IMR-90 (cell line): Measurements from ENCODE around the gene KATNB1. TPM values are rescaled to one million over a fixed set of nuclear protein-coding genes. Genes with fewer than 3 reads are reported as not detected.

Experiments
- ATAC-seq: fragments of 200-7000 bp; cut with Tn5 transposase; 2 replicates; pipeline ENCODE4 v1.9.1; 2020; ENCODE audit warnings: low read depth, mild to moderate bottlenecking, moderate library complexity
- BruUV-seq: library from RNA; stranded (reverse); fragments of 400-500 nt; replicated peaks from 2 replicates; lab custom pipeline; 2021; lab: Mats Ljungman, UMichigan
- CTCF ChIA-PET: fragments of 300-600 bp; formaldehyde crosslinking; extraction: SDS; loops from one replicate; lab custom pipeline; 2021; ENCODE audit warnings: antibody characterized with exemption; lab: Yijun Ruan, JAX
- POLR2A ChIA-PET: fragments of 300-600 bp; sonication (Branson Sonifier 250); formaldehyde crosslinking; loops from one replicate; lab custom pipeline; 2022; ENCODE audit warnings: antibody characterized with exemption; ENCODE audit not compliant: unreplicated experiment; lab: Charles Lee
- DNase-seq: peaks from one replicate; pipeline ENCODE4 v3.0.0; 2013
- H2AFZ ChIP-seq: replicated peaks from 2 replicates; pipeline ENCODE3; 2013; ENCODE audit warnings: low read length, mild to moderate bottlenecking; ENCODE audit not compliant: poor library complexity
- H2AK5ac ChIP-seq: 2 replicates; pipeline ENCODE4 v1.6.1; 2013; ENCODE audit warnings: low read depth, low read length, inconsistent platforms
- H2AK9ac ChIP-seq: replicated peaks from 2 replicates; pipeline ENCODE3; 2013; ENCODE audit warnings: mild to moderate bottlenecking, low read depth, low read length, moderate library complexity; ENCODE audit not compliant: poor library complexity
- H2BK120ac ChIP-seq: 2 replicates; pipeline ENCODE4 v1.6.1; 2013; ENCODE audit warnings: low read depth, low read length, inconsistent platforms
- H2BK15ac ChIP-seq: 3 replicates; pipeline ENCODE4 v1.6.1; 2013; ENCODE audit warnings: low read depth, low read length, inconsistent platforms
- H2BK20ac ChIP-seq: 2 replicates; pipeline ENCODE4 v1.6.1; 2013; ENCODE audit warnings: low read depth, mild to moderate bottlenecking, inconsistent platforms, low read length, moderate library complexity
- H2BK5ac ChIP-seq: 2 replicates; pipeline ENCODE4 v1.6.1; 2013; ENCODE audit warnings: mild to moderate bottlenecking, low read depth, low read length, inconsistent platforms; ENCODE audit not compliant: poor library complexity, severe bottlenecking
- H3K14ac ChIP-seq: replicated peaks from 2 replicates; pipeline ENCODE4 v1.6.1; 2013; ENCODE audit warnings: low read depth, low read length, inconsistent platforms
- H3K18ac ChIP-seq: 2 replicates; pipeline ENCODE4 v1.6.1; 2013; ENCODE audit warnings: low read depth, low read length, control low read depth
- H3K23ac ChIP-seq: 2 replicates; pipeline ENCODE4 v1.6.1; 2013; ENCODE audit warnings: low read depth, low read length, inconsistent platforms
- H3K27ac ChIP-seq: 2 replicates; pipeline ENCODE4 v1.5.1; 2013; ENCODE audit warnings: mild to moderate bottlenecking, control low read depth, low read length; ENCODE audit not compliant: insufficient read depth
- H3K27me3 ChIP-seq: 2 replicates; pipeline ENCODE4 v1.6.1; 2013; ENCODE audit warnings: low read length; ENCODE audit not compliant: control insufficient read depth, insufficient read depth
- H3K36me3 ChIP-seq: 2 replicates; pipeline ENCODE4 v1.6.1; 2013; ENCODE audit warnings: low read length, mixed read lengths; ENCODE audit not compliant: control insufficient read depth, insufficient read depth
- H3K4ac ChIP-seq: 2 replicates; pipeline ENCODE4 v1.6.1; 2013; ENCODE audit warnings: low read depth, low read length, inconsistent platforms
- H3K4me1 ChIP-seq: 2 replicates; pipeline ENCODE4 v1.6.1; 2013; ENCODE audit warnings: low read length, mixed read lengths; ENCODE audit not compliant: control insufficient read depth, insufficient read depth
- H3K4me2 ChIP-seq: 2 replicates; pipeline ENCODE4 v1.6.1; 2013; ENCODE audit warnings: low read depth, mild to moderate bottlenecking, control low read depth, low read length, moderate library complexity
- H3K4me3 ChIP-seq: 2 replicates; pipeline ENCODE4 v1.5.1; 2013; ENCODE audit warnings: low read depth, mild to moderate bottlenecking, control low read depth, low read length, moderate library complexity; ENCODE audit not compliant: insufficient read depth
- H3K56ac ChIP-seq: 2 replicates; pipeline ENCODE4 v1.6.1; 2013; ENCODE audit warnings: low read length, inconsistent platforms; ENCODE audit not compliant: insufficient read depth; ENCODE audit errors: extremely low read depth
- H3K79me1 ChIP-seq, 2 experiments: 2 replicates each; pipeline ENCODE4 v1.6.1; 2013; ENCODE audit warnings: low read length in 2 of 2, inconsistent platforms in 1 of 2, low read depth in 1 of 2
- H3K9ac ChIP-seq: 2 replicates; pipeline ENCODE4 v1.6.1; 2013; ENCODE audit warnings: low read depth, low read length, control low read depth
- H3K9me1 ChIP-seq: 2 replicates; pipeline ENCODE4 v1.6.1; 2013; ENCODE audit warnings: low read length, inconsistent platforms; ENCODE audit not compliant: insufficient read depth
- H3K9me3 ChIP-seq: 2 replicates; pipeline ENCODE4 v1.6.1; 2013; ENCODE audit warnings: low read length; ENCODE audit not compliant: control insufficient read depth, insufficient read depth
- H4K20me1 ChIP-seq: 2 replicates; pipeline ENCODE4 v1.6.1; 2013; ENCODE audit warnings: low read length, inconsistent platforms; ENCODE audit not compliant: insufficient read depth
- H4K5ac ChIP-seq: 2 replicates; pipeline ENCODE4 v1.6.1; 2013; ENCODE audit warnings: mild to moderate bottlenecking, low read depth, low read length, control low read depth
- H4K8ac ChIP-seq, 2 experiments: 2 replicates each; pipeline ENCODE4 v1.6.1; 2013; ENCODE audit warnings: low read depth in 2 of 2, low read length in 2 of 2, control low read depth in 1 of 2, inconsistent platforms in 1 of 2
- H4K91ac ChIP-seq: 2 replicates; pipeline ENCODE4 v1.6.1; 2013; ENCODE audit warnings: low read depth, low read length, inconsistent platforms; ENCODE audit not compliant: insufficient read depth
- BHLHE40 ChIP-seq: fragments of 150-350 bp; IDR thresholded peaks from 2 replicates; pipeline ENCODE4 v1.6.1; 2016; ENCODE audit warnings: mild to moderate bottlenecking, low read depth, low read length
- CEBPB ChIP-seq: IDR thresholded peaks from 2 replicates; pipeline ENCODE4 v1.6.1; 2012; ENCODE audit warnings: low read depth, low read length, improper control_type of control experiment
- CHD1 ChIP-seq: IDR thresholded peaks from 2 replicates; pipeline ENCODE4 v1.6.1; 2012; ENCODE audit warnings: low read depth, low read length, improper control_type of control experiment
- FOS ChIP-seq: fragments of 150-350 bp; IDR thresholded peaks from 2 replicates; pipeline ENCODE4 v1.6.1; 2016; ENCODE audit warnings: low read depth, low read length
- MAFK ChIP-seq: IDR thresholded peaks from 2 replicates; pipeline ENCODE4 v1.6.1; 2012; ENCODE audit warnings: low read depth, low read length, improper control_type of control experiment
- MAZ ChIP-seq: IDR thresholded peaks from 2 replicates; pipeline ENCODE4 v1.6.1; 2012; ENCODE audit warnings: low read depth, mild to moderate bottlenecking, low read length, improper control_type of control experiment, moderate library complexity, borderline replicate concordance
- MXI1 ChIP-seq: IDR thresholded peaks from 2 replicates; pipeline ENCODE4 v1.6.1; 2012; ENCODE audit warnings: low read depth, mild to moderate bottlenecking, low read length, moderate library complexity, borderline replicate concordance
- NFE2L2 ChIP-seq: fragments of 150-350 bp; IDR thresholded peaks from 2 replicates; pipeline ENCODE4 v1.6.1; 2016; ENCODE audit warnings: low read depth, mild to moderate bottlenecking, low read length
- POLR2A ChIP-seq: IDR thresholded peaks from 2 replicates; pipeline ENCODE4 v1.6.1; 2012; ENCODE audit warnings: mild to moderate bottlenecking, low read depth, low read length
- RCOR1 ChIP-seq: IDR thresholded peaks from 2 replicates; pipeline ENCODE4 v1.6.1; 2012; ENCODE audit warnings: mild to moderate bottlenecking, low read length, improper control_type of control experiment; ENCODE audit not compliant: insufficient replicate concordance
- RFX5 ChIP-seq: IDR thresholded peaks from 2 replicates; pipeline ENCODE4 v1.8.0; 2012; ENCODE audit warnings: low read depth, mild to moderate bottlenecking, low read length, moderate library complexity
- SMC3 ChIP-seq: fragments of 150-350 bp; IDR thresholded peaks from 2 replicates; pipeline ENCODE4 v1.6.1; 2016; ENCODE audit warnings: low read depth, mild to moderate bottlenecking, antibody characterized with exemption, low read length, moderate library complexity
- WGBS, 2 experiments: methylation state at CpG; one replicate each; pipeline versions ENCODE4 v1.1.5 to v1.1.7; 2013; ENCODE audit warnings: missing lambda C conversion rate in 2 of 2; ENCODE audit not compliant: insufficient read length in 1 of 2; ENCODE audit errors: extremely low coverage in 2 of 2; 5-methylcytosine and 5-hydroxymethylcytosine counted together
- dilution Hi-C: fragments of 300-500 bp; cut with HindIII; formaldehyde crosslinking; loops from one replicate; pipeline ENCODE4 v1.14.3; 2018; ENCODE audit warnings: low sequenced_read_pairs; ENCODE audit not compliant: unreplicated experiment
- in situ Hi-C: fragments of 300-500 bp; cut with MboI; formaldehyde crosslinking; loops from 3 replicates; pipeline ENCODE4 v1.14.3; 2019; ENCODE audit warnings: low sequenced_read_pairs, inconsistent platforms, mixed read lengths
- intact Hi-C: fragments of 100-400 bp; cut with micrococcal nuclease; formaldehyde crosslinking; loops from 2 replicates; pipeline ENCODE4 v1.10.0; 2022
- polyA plus RNA-seq, 3 experiments: library from polyadenylated mRNA; depleted of rRNA; stranded (reverse); fragments of >200 nt; gene quantifications; 2 replicates each; pipeline ENCODE4 v1.2.3, GENCODE V29; 2012; ENCODE audit warnings: low replicate concordance in 1 of 3
- total RNA-seq: library from RNA; depleted of rRNA; stranded (reverse); fragments of >200 nt; gene quantifications from 2 replicates; pipeline ENCODE4 v1.2.3, GENCODE V29; 2012
- TF ChIP-seq, protein P1 (sequence below): conservative IDR thresholded peaks from 2 replicates; pipeline ENCODE4 v1.5.1; 2012; ENCODE audit warnings: mild to moderate bottlenecking, low read depth, low read length, improper control_type of control experiment
- TF ChIP-seq, protein P2 (sequence below): fragments of 150-350 bp; IDR thresholded peaks from 2 replicates; pipeline ENCODE4 v1.6.1; 2016; ENCODE audit warnings: low read depth, mild to moderate bottlenecking, low read length, moderate library complexity, borderline replicate concordance
- TF ChIP-seq, protein P3 (sequence below): fragments of 150-350 bp; IDR thresholded peaks from 2 replicates; pipeline ENCODE4 v1.6.1; 2017; ENCODE audit warnings: mild to moderate bottlenecking, antibody characterized with exemption, low read length, low read depth

KATNB1 gene
- total and polyA plus RNA-seq, 2 of the 4 experiments (the other 2 are of a cell fraction): 10.9 to 23.5 TPM

DNA sequence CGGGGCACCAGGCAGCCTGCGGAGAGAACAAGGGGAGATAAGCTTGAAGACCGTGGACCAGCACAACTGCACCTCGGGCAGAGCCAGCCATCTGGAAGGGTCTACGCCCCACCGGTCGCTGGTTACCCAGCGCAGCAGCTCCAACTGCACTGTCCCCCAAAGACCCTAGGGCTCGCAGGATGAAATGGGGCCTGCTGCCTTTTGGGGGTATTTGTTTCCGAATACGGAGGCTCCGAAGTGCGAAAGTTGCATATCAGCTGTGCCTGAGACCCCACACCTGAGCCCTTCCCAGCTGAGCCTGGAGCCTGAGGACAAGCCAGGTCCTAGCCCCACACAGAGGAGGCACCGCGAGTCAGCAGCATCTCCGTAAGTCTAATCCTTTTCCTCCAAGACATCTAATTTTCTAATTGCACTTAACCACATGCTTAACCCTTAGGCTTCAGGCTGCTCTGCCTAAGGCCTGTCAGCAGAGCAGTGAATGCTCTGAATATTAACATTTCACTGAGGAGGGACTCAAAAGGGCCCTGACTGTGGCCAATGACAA is 62.8 kb downstream of the KATNB1 start:
- H3K27me3 ChIP-seq: no peaks in the 10 kb centered on the region
- no peak overlapping the region for H4K5ac ChIP-seq
- POLR2A ChIA-PET: no interaction called here
- H3K4ac ChIP-seq: no peak overlapping the region; the same call in 1 of the 2 replicates
- H2AFZ ChIP-seq: no peak overlapping the region
- no peak overlapping the region for H3K14ac ChIP-seq
- H3K4me1 ChIP-seq: peaks cover 26% of the 10 kb centered on the region
- H4K91ac ChIP-seq: no peak overlapping the region
- no TSS peak for BruUV-seq
- no peak overlapping the region for H3K9ac ChIP-seq
- no peak overlapping the region for H2BK5ac ChIP-seq
- peaks cover 32% of the 10 kb centered on the region for H3K36me3 ChIP-seq
- dilution Hi-C loops: no loop called here
- H3K27ac ChIP-seq: no peak overlapping the region
- DNase-seq: no peak
- TF ChIP-seq, protein P1, sequence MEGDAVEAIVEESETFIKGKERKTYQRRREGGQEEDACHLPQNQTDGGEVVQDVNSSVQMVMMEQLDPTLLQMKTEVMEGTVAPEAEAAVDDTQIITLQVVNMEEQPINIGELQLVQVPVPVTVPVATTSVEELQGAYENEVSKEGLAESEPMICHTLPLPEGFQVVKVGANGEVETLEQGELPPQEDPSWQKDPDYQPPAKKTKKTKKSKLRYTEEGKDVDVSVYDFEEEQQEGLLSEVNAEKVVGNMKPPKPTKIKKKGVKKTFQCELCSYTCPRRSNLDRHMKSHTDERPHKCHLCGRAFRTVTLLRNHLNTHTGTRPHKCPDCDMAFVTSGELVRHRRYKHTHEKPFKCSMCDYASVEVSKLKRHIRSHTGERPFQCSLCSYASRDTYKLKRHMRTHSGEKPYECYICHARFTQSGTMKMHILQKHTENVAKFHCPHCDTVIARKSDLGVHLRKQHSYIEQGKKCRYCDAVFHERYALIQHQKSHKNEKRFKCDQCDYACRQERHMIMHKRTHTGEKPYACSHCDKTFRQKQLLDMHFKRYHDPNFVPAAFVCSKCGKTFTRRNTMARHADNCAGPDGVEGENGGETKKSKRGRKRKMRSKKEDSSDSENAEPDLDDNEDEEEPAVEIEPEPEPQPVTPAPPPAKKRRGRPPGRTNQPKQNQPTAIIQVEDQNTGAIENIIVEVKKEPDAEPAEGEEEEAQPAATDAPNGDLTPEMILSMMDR: no peak
- TF ChIP-seq BHLHE40 (no peak), CEBPB (no peak), RCOR1 (no peak), MAZ (no peak), MAFK (no peak), CHD1 (no peak), FOS (no peak), POLR2A (no peak), SMC3 (no peak), NFE2L2 (no peak), RFX5 (no peak), MXI1 (no peak)
- TF ChIP-seq, protein P2, sequence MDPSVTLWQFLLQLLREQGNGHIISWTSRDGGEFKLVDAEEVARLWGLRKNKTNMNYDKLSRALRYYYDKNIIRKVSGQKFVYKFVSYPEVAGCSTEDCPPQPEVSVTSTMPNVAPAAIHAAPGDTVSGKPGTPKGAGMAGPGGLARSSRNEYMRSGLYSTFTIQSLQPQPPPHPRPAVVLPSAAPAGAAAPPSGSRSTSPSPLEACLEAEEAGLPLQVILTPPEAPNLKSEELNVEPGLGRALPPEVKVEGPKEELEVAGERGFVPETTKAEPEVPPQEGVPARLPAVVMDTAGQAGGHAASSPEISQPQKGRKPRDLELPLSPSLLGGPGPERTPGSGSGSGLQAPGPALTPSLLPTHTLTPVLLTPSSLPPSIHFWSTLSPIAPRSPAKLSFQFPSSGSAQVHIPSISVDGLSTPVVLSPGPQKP: no peak
- TF ChIP-seq, protein P3, sequence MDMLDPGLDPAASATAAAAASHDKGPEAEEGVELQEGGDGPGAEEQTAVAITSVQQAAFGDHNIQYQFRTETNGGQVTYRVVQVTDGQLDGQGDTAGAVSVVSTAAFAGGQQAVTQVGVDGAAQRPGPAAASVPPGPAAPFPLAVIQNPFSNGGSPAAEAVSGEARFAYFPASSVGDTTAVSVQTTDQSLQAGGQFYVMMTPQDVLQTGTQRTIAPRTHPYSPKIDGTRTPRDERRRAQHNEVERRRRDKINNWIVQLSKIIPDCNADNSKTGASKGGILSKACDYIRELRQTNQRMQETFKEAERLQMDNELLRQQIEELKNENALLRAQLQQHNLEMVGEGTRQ: no peak
- peaks cover 31% of the 10 kb centered on the region for H3K9me1 ChIP-seq
- H4K8ac ChIP-seq: no peak overlapping the region
- no peak overlapping the region for H2BK15ac ChIP-seq
- intact Hi-C loops: no loop called here
- H2AK9ac ChIP-seq: no peak overlapping the region
- no peak overlapping the region for H3K18ac ChIP-seq
- no peak overlapping the region for H3K56ac ChIP-seq
- no peak overlapping the region for H2AK5ac ChIP-seq
- H3K23ac ChIP-seq: no peak overlapping the region
- in situ Hi-C loops: no loop called here
- no peak overlapping the region for H2BK120ac ChIP-seq
- H3K9me3 ChIP-seq: no peaks in the 10 kb centered on the region
- H2BK20ac ChIP-seq: no peak overlapping the region
- peaks cover 7 to 76% of the 10 kb centered on the region in 2 experiments for H3K79me1 ChIP-seq
- H3K4me2 ChIP-seq: no peak overlapping the region
- CTCF ChIA-PET: no interaction called here
- no peak for ATAC-seq
- H4K20me1 ChIP-seq: peaks cover 36% of the 10 kb centered on the region
- no peak overlapping the region for H3K4me3 ChIP-seq
- no CpG with 5 or more reads among the region's 16 CpGs for WGBS, 2 experiments
